ENCODE data around the gene PUM2. TPM values are rescaled to one million over a fixed set of nuclear protein-coding genes. Genes with fewer than 3 reads are reported as not detected.

PUM2 gene
- total and polyA plus RNA-seq, 2 of the 13 experiments (the other 11 are each of a cell fraction or from before 2014, with no cell fraction given) = 69.6 to 69.8 TPM

DNA sequence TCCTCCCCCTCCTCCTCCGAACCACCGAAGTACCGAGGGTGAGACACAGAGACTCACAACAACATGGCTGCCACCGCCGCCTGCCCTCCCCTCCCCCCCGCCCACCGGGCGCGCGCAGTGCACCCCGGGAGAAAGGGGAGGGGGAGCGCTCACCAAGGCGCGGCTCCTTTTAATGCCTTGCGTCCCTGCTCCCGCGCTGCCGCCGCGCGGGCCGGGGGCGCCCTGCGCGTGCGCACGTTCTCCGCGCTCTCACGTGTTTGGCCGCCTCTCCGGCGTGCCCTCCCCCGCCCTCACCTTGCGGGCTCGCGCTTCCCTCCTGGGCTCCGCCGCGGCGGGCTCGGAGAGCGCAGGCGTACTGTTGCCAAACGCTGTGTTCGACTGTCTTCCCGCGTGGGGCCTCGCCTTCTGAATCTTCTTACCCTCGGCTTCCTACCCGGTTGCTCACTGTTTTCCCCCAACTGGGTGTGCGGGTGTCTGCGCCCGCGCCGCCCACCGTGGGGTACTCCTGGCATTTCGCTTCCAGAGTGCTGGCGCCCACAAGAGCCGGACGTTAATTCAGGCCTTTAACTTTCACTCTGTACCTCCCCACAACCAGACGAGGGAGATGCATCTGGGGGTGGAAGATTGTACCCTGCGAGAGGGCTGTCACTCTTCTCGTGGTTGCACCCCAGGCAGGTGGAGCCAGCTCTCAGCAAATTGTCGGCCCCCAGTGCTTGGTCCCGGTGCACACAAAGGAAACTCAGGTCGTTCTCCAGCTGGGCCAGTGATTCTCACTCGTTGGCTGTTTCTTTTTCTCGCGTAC is at the start of gene PUM2 (continued):
- TF ChIP-seq, protein P1, sequence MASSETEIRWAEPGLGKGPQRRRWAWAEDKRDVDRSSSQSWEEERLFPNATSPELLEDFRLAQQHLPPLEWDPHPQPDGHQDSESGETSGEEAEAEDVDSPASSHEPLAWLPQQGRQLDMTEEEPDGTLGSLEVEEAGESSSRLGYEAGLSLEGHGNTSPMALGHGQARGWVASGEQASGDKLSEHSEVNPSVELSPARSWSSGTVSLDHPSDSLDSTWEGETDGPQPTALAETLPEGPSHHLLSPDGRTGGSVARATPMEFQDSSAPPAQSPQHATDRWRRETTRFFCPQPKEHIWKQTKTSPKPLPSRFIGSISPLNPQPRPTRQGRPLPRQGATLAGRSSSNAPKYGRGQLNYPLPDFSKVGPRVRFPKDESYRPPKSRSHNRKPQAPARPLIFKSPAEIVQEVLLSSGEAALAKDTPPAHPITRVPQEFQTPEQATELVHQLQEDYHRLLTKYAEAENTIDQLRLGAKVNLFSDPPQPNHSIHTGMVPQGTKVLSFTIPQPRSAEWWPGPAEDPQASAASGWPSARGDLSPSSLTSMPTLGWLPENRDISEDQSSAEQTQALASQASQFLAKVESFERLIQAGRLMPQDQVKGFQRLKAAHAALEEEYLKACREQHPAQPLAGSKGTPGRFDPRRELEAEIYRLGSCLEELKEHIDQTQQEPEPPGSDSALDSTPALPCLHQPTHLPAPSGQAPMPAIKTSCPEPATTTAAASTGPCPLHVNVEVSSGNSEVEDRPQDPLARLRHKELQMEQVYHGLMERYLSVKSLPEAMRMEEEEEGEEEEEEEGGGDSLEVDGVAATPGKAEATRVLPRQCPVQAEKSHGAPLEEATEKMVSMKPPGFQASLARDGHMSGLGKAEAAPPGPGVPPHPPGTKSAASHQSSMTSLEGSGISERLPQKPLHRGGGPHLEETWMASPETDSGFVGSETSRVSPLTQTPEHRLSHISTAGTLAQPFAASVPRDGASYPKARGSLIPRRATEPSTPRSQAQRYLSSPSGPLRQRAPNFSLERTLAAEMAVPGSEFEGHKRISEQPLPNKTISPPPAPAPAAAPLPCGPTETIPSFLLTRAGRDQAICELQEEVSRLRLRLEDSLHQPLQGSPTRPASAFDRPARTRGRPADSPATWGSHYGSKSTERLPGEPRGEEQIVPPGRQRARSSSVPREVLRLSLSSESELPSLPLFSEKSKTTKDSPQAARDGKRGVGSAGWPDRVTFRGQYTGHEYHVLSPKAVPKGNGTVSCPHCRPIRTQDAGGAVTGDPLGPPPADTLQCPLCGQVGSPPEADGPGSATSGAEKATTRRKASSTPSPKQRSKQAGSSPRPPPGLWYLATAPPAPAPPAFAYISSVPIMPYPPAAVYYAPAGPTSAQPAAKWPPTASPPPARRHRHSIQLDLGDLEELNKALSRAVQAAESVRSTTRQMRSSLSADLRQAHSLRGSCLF (CRISPR knock-in tag; IDR thresholded peaks at IDR 0.05; ENCODE audit: borderline replicate concordance) = peak; percentile 83; the same call in 1 of the 2 replicates
- TF ChIP-seq ZNF550 (CRISPR knock-in tag; IDR thresholded peaks at IDR 0.05; ENCODE audit: borderline replicate concordance) = peak; percentile 87
- TF ChIP-seq, protein P2, sequence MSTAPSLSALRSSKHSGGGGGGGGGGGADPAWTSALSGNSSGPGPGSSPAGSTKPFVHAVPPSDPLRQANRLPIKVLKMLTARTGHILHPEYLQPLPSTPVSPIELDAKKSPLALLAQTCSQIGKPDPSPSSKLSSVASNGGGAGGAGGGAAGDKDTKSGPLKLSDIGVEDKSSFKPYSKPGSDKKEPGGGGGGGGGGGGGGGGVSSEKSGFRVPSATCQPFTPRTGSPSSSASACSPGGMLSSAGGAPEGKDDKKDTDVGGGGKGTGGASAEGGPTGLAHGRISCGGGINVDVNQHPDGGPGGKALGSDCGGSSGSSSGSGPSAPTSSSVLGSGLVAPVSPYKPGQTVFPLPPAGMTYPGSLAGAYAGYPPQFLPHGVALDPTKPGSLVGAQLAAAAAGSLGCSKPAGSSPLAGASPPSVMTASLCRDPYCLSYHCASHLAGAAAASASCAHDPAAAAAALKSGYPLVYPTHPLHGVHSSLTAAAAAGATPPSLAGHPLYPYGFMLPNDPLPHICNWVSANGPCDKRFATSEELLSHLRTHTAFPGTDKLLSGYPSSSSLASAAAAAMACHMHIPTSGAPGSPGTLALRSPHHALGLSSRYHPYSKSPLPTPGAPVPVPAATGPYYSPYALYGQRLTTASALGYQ (CRISPR knock-in tag; IDR thresholded peaks at IDR 0.05) = peak; percentile 68; the same call in 1 of the 2 replicates
- TF ChIP-seq, protein P3, sequence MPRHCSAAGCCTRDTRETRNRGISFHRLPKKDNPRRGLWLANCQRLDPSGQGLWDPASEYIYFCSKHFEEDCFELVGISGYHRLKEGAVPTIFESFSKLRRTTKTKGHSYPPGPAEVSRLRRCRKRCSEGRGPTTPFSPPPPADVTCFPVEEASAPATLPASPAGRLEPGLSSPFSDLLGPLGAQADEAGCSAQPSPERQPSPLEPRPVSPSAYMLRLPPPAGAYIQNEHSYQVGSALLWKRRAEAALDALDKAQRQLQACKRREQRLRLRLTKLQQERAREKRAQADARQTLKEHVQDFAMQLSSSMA (CRISPR knock-in tag; IDR thresholded peaks at IDR 0.05) = peak; percentile 88
- peak; percentile 91; the same call in 1 of the 2 replicates for TF ChIP-seq ZNF552 (CRISPR knock-in tag; IDR thresholded peaks at IDR 0.05; ENCODE audit: borderline replicate concordance)
- TF ChIP-seq AKAP8 (CRISPR knock-in tag; IDR thresholded peaks at IDR 0.05) = 0 out of 2 replicates have a peak, but pooled peaks have one; percentile 32
- peak; percentile 77; the same call in 1 of the 2 replicates for TF ChIP-seq ZNF136 (CRISPR knock-in tag; IDR thresholded peaks at IDR 0.05; ENCODE audit: low read depth)
- peak; percentile 75 for TF ChIP-seq KDM2A (CRISPR knock-in tag; IDR thresholded peaks at IDR 0.05; ENCODE audit: borderline replicate concordance, low read depth)
- TF ChIP-seq POLR2A (IDR thresholded peaks at IDR 0.05; ENCODE audit: insufficient read depth in 1 of 2, low read depth in 2 of 2, low read length in 2 of 2) = peak; percentile 62 to 94; a peak in 3 of 4 replicates
- TF ChIP-seq, protein P4, sequence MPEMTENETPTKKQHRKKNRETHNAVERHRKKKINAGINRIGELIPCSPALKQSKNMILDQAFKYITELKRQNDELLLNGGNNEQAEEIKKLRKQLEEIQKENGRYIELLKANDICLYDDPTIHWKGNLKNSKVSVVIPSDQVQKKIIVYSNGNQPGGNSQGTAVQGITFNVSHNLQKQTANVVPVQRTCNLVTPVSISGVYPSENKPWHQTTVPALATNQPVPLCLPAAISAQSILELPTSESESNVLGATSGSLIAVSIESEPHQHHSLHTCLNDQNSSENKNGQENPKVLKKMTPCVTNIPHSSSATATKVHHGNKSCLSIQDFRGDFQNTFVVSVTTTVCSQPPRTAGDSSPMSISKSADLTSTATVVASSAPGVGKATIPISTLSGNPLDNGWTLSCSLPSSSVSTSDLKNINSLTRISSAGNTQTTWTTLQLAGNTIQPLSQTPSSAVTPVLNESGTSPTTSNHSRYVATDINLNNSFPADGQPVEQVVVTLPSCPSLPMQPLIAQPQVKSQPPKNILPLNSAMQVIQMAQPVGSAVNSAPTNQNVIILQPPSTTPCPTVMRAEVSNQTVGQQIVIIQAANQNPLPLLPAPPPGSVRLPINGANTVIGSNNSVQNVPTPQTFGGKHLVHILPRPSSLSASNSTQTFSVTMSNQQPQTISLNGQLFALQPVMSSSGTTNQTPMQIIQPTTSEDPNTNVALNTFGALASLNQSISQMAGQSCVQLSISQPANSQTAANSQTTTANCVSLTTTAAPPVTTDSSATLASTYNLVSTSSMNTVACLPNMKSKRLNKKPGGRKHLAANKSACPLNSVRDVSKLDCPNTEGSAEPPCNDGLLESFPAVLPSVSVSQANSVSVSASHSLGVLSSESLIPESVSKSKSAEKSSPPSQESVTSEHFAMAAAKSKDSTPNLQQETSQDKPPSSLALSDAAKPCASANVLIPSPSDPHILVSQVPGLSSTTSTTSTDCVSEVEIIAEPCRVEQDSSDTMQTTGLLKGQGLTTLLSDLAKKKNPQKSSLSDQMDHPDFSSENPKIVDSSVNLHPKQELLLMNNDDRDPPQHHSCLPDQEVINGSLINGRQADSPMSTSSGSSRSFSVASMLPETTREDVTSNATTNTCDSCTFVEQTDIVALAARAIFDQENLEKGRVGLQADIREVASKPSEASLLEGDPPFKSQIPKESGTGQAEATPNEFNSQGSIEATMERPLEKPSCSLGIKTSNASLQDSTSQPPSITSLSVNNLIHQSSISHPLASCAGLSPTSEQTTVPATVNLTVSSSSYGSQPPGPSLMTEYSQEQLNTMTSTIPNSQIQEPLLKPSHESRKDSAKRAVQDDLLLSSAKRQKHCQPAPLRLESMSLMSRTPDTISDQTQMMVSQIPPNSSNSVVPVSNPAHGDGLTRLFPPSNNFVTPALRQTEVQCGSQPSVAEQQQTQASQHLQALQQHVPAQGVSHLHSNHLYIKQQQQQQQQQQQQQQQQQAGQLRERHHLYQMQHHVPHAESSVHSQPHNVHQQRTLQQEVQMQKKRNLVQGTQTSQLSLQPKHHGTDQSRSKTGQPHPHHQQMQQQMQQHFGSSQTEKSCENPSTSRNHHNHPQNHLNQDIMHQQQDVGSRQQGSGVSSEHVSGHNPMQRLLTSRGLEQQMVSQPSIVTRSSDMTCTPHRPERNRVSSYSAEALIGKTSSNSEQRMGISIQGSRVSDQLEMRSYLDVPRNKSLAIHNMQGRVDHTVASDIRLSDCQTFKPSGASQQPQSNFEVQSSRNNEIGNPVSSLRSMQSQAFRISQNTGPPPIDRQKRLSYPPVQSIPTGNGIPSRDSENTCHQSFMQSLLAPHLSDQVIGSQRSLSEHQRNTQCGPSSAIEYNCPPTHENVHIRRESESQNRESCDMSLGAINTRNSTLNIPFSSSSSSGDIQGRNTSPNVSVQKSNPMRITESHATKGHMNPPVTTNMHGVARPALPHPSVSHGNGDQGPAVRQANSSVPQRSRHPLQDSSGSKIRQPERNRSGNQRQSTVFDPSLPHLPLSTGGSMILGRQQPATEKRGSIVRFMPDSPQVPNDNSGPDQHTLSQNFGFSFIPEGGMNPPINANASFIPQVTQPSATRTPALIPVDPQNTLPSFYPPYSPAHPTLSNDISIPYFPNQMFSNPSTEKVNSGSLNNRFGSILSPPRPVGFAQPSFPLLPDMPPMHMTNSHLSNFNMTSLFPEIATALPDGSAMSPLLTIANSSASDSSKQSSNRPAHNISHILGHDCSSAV (CRISPR knock-in tag; IDR thresholded peaks at IDR 0.05; ENCODE audit: borderline replicate concordance) = no peak
- TF ChIP-seq PLRG1 (conservative IDR thresholded peaks at IDR 0.05) = no peak
- peak; percentile 62; the same call in 1 of the 2 replicates for TF ChIP-seq ZNF224 (CRISPR knock-in tag; IDR thresholded peaks at IDR 0.05)
